Right lobe of liver (tissue), 6 donors: ENCODE data around the gene RDX. TPM values are rescaled to one million over a fixed set of nuclear protein-coding genes. Genes with fewer than 3 reads are reported as not detected.

Experiments
- ATAC-seq, 4 donors: fragments of 200-7000 bp; cut with Tn5 transposase; one replicate each; pipeline ENCODE4 v1.9.1; 2020; ENCODE audit warnings: mild to moderate bottlenecking in 4 of 4, moderate library complexity in 4 of 4
- DNase-seq, 3 donors: peaks; one replicate each; pipeline ENCODE4 v3.0.0-alpha.2; 2020
- H3K27ac ChIP-seq, 3 donors: fragments of 200-600 bp; one replicate each; pipeline ENCODE4 v1.8.0; 2022
- H3K27me3 ChIP-seq, 2 donors: fragments of 200-600 bp; one replicate each; pipeline ENCODE4 v1.8.0; 2022
- H3K36me3 ChIP-seq, 4 donors: fragments of 200-600 bp; sonication (generic) in 1 of 4; one replicate each; pipeline versions ENCODE4 v1.5.1 to v1.8.0; 2017 to 2022; ENCODE audit warnings: control low read depth in 1 of 4
- H3K4me1 ChIP-seq, 4 donors: fragments of 200-600 bp; sonication (generic) in 1 of 4; one replicate each; pipeline versions ENCODE4 v1.5.1 to v1.8.0; 2017 to 2022; ENCODE audit warnings: control low read depth in 1 of 4
- H3K4me3 ChIP-seq, 3 donors: fragments of 200-600 bp; one replicate each; pipeline ENCODE4 v1.8.0; 2022
- H3K9me3 ChIP-seq, 4 donors: fragments of 200-600 bp; sonication (generic) in 1 of 4; one replicate each; pipeline versions ENCODE4 v1.5.1 to v1.8.0; 2017 to 2022; ENCODE audit warnings: control low read depth in 1 of 4
- CTCF ChIP-seq, 4 donors: fragments of 200-600 bp in 3 of 4; fragments of 450-650 bp in 1 of 4; IDR thresholded peaks; one replicate each; pipeline versions ENCODE4 v1.5.1 to v1.8.0; 2016 to 2022; ENCODE audit warnings: antibody characterized with exemption in 4 of 4, mild to moderate bottlenecking in 2 of 4
- POLR2A ChIP-seq: fragments of 450-650 bp; IDR thresholded peaks from one replicate; pipeline ENCODE4 v1.6.1; 2017; ENCODE audit warnings: antibody characterized with exemption, mild to moderate bottlenecking
- WGBS: methylation state at CpG from one replicate; pipeline ENCODE4 v1.1.6; 2018; ENCODE audit warnings: low coverage, low lambda C conversion rate; ENCODE audit not compliant: insufficient coverage; ENCODE audit errors: missing lambda C conversion rate; 5-methylcytosine and 5-hydroxymethylcytosine counted together
- intact Hi-C, 2 donors: fragments of 100-400 bp; cut with DNase I; formaldehyde crosslinking; loops; one replicate each; pipeline versions ENCODE4 v1.11.2 to v1.14.1; 2022
- total RNA-seq, 6 experiments: library from RNA; depleted of rRNA in 2 of 6; stranded (reverse); fragments of >200 nt in 2 of 6; fragmentation: NEBNext Ultra II Directional in 3 of 6; extraction: Animal tissue kit (Norgen Biotek cat#: 25700) in 3 of 6; gene quantifications; one replicate each; pipeline versions ENCODE4 v1.1.0 to v1.2.4, GENCODE V29; 2016 to 2023
- donor health status: DM: no; HTN: yes; CAD: no.
- donor health status: DM: no; HTN: no; CAD: no.
- donor health status: DM: no; HTN: no; CAD: no.
- donor health status: DM: no; HTN: yes; CAD: no.
- donor health status: DM: no; HTN: yes; CAD: no.

The RDX gene
- total RNA-seq, 6 experiments from 2014 or later = 47.1 to 87.8 (median 81.8) TPM

GRCh38 chr11:110200241-110200640, 96.2 kb downstream of the RDX start:
- peak overlapping the region in 2 of 3 donors; percentile 12 to 33 for H3K27ac ChIP-seq
- 53% methylated on average over 6 of the region's 6 CpGs for WGBS

GRCh38 chr11:110199184-110199981, 97.0 kb downstream of the RDX start:
- H3K36me3 ChIP-seq = no peaks in the 10 kb centered on the region
- intact Hi-C loops = no loop called here
- 17% methylated on average over 2 of the region's 4 CpGs for WGBS
- no peaks in the 10 kb centered on the region for H3K9me3 ChIP-seq
- ATAC-seq (peak; percentile 84 to 93 (median 88)), DNase-seq (peak in 2 of 3 donors; percentile 66 to 70)
- H3K27me3 ChIP-seq = no peaks in the 10 kb centered on the region
- H3K4me1 ChIP-seq = peaks cover 0 to 8% (median 0%) of the 10 kb centered on the region in 4 donors
- TF ChIP-seq CTCF (IDR thresholded peaks at IDR 0.05) (no peak), POLR2A (no peak)
- H3K27ac ChIP-seq = peak overlapping the region in 2 of 3 donors; percentile 12 to 33
- no peak overlapping the region for H3K4me3 ChIP-seq

More at GRCh38 chr11:110200241-110200640, 96.2 kb downstream of the RDX start:
- ATAC-seq (peak; percentile 31 to 51 (median 32)), DNase-seq (no peak)
- no peaks in the 10 kb centered on the region for H3K36me3 ChIP-seq
- no peaks in the 10 kb centered on the region for H3K9me3 ChIP-seq
- no peaks in the 10 kb centered on the region for H3K27me3 ChIP-seq
- intact Hi-C loops = loop anchor here (5.0 to 10.0 kb wide), 2 partner anchors 167 to 175 kb away; no protein-coding TSS in a partner anchor
- H3K4me3 ChIP-seq = no peak overlapping the region
- TF ChIP-seq POLR2A (no peak), CTCF (IDR thresholded peaks at IDR 0.05) (no peak)
- H3K4me1 ChIP-seq = peaks cover 0 to 8% (median 0%) of the 10 kb centered on the region in 4 donors

GRCh38 chr11:110198031-110198729, 98.2 kb downstream of the RDX start:
- intact Hi-C loops = no loop called here
- ATAC-seq (no peak), DNase-seq (no peak)
- WGBS = 96% methylated on average over 5 of the region's 9 CpGs
- no peaks in the 10 kb centered on the region for H3K27me3 ChIP-seq
- H3K4me1 ChIP-seq = peaks cover 0 to 8% (median 0%) of the 10 kb centered on the region in 4 donors
- no peaks in the 10 kb centered on the region for H3K9me3 ChIP-seq
- no peak for TF ChIP-seq CTCF (IDR thresholded peaks at IDR 0.05)
- no peak for TF ChIP-seq POLR2A
- H3K27ac ChIP-seq = no peak overlapping the region
- no peak overlapping the region for H3K4me3 ChIP-seq
- H3K36me3 ChIP-seq = no peaks in the 10 kb centered on the region

GRCh38 chr11:110196884-110197420, 99.5 kb downstream of the RDX start:
- Histone ChIP-seq H3K4me1 (peaks cover 0 to 8% (median 1%) of the 10 kb centered on the region in 4 donors), H3K36me3 (no peaks in the 10 kb centered on the region), H3K27ac (no peak overlapping the region), H3K4me3 (no peak overlapping the region), H3K27me3 (no peaks in the 10 kb centered on the region), H3K9me3 (no peaks in the 10 kb centered on the region)
- WGBS = 100% methylated on average over 6 of the region's 9 CpGs
- TF ChIP-seq CTCF (IDR thresholded peaks at IDR 0.05) (no peak), POLR2A (no peak)
- intact Hi-C loops = no loop called here
- ATAC-seq = no peak
- DNase-seq = no peak
